ENCODE measurements around the gene GALK2.
A peak's percentile ranks its signal among the peaks of the same experiment; 100 is the strongest.

GALK2 gene

DNA sequence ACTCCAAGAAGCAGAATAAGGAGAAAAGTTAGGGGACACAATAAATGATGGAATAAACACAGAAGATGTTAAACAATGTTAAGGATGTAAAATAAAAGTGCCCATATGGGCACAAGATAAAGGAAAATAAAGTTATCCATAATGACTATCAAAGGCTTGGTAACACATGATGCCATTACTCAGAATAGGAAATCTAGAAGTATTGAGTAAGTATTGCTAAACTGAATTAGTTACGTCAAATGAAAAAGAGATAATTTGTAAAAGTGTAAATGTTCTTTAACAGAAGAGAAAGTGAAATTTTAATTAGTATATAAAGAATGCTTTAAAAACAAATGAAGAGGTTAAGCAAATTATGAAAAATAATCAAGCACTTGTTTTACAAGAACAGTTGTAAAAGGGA, 21.3 kb upstream of the GALK2 start:
- H3K9ac ChIP-seq (ENCODE audit: low read length): no peak overlapping the region

DNA sequence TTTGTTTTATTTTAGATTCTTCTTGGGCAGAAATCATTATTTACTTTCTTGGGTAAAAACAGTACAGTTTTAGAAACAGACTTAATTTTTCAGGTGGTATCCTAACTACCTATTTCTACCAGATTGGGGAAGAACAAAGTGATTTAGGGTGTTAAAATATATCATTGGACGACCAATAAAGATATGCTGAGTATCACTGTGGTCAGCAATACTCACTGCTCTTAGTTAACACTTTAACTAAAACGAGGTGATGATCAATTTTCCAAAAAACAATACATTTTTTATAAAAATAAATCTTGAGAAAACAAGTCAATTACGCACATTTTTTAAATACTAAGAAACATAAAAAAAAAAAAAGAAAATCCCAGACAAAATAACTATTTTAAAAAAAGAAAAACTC, 18.2 kb upstream of the GALK2 start:
- H3K4me3 ChIP-seq (ENCODE audit: low read depth, low read length, poor library complexity, severe bottlenecking): no peak overlapping the region
- TF ChIP-seq, protein P1, sequence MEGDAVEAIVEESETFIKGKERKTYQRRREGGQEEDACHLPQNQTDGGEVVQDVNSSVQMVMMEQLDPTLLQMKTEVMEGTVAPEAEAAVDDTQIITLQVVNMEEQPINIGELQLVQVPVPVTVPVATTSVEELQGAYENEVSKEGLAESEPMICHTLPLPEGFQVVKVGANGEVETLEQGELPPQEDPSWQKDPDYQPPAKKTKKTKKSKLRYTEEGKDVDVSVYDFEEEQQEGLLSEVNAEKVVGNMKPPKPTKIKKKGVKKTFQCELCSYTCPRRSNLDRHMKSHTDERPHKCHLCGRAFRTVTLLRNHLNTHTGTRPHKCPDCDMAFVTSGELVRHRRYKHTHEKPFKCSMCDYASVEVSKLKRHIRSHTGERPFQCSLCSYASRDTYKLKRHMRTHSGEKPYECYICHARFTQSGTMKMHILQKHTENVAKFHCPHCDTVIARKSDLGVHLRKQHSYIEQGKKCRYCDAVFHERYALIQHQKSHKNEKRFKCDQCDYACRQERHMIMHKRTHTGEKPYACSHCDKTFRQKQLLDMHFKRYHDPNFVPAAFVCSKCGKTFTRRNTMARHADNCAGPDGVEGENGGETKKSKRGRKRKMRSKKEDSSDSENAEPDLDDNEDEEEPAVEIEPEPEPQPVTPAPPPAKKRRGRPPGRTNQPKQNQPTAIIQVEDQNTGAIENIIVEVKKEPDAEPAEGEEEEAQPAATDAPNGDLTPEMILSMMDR (IDR thresholded peaks at IDR 0.05; ENCODE audit: low read length): no peak
- no peak for TF ChIP-seq EZH2 (IDR thresholded peaks at IDR 0.05; ENCODE audit: borderline replicate concordance, low read length)
- no peaks in the 10 kb centered on the region for H3K9me2 ChIP-seq (ENCODE audit: low read depth, low read length)
- H3K79me2 ChIP-seq (ENCODE audit: insufficient read depth, low read length): peaks cover 91% of the 10 kb centered on the region
- no peak overlapping the region for H3K27ac ChIP-seq (ENCODE audit: low read depth, low read length, poor library complexity, severe bottlenecking)
- peaks cover 22% of the 10 kb centered on the region for H3K36me3 ChIP-seq (ENCODE audit: insufficient read depth, low read length)
- H3K9ac ChIP-seq (ENCODE audit: low read length): no peak overlapping the region
- H4K20me1 ChIP-seq (ENCODE audit: insufficient read depth, low read length): peaks cover 4% of the 10 kb centered on the region; the same call in 1 of the 2 replicates
- peaks cover 44% of the 10 kb centered on the region for H3K4me1 ChIP-seq (ENCODE audit: insufficient read depth, low read length, severe bottlenecking)
- no peaks in the 10 kb centered on the region for H3K9me3 ChIP-seq (ENCODE audit: low read length)
- 0 out of 2 replicates have a peak, but pooled peaks cover 5% of the 10 kb centered on the region for H3F3A ChIP-seq (ENCODE audit: insufficient read depth, low read length)
- no peak overlapping the region for H3K4me2 ChIP-seq (ENCODE audit: low read length)
- no peak overlapping the region for H2AFZ ChIP-seq (ENCODE audit: low read length)
- H3K27me3 ChIP-seq (ENCODE audit: insufficient read depth, low read length): no peaks in the 10 kb centered on the region

More for the DNA sequence above, 21.3 kb upstream of the GALK2 start:
- Histone ChIP-seq H3K27me3 (ENCODE audit: insufficient read depth, low read length) (no peaks in the 10 kb centered on the region), H3K27ac (ENCODE audit: low read depth, low read length, poor library complexity, severe bottlenecking) (no peak overlapping the region), H3K9me3 (ENCODE audit: low read length) (no peaks in the 10 kb centered on the region), H3K36me3 (ENCODE audit: insufficient read depth, low read length) (peaks cover 35% of the 10 kb centered on the region), H3K4me3 (ENCODE audit: low read depth, low read length, poor library complexity, severe bottlenecking) (no peak overlapping the region), H3K9me2 (ENCODE audit: low read depth, low read length) (no peaks in the 10 kb centered on the region), H4K20me1 (ENCODE audit: insufficient read depth, low read length) (peaks cover 10% of the 10 kb centered on the region; the same call in 1 of the 2 replicates), H2AFZ (ENCODE audit: low read length) (no peak overlapping the region), H3F3A (ENCODE audit: insufficient read depth, low read length) (no peaks in the 10 kb centered on the region), H3K4me1 (ENCODE audit: insufficient read depth, low read length, severe bottlenecking) (peaks cover 30% of the 10 kb centered on the region), H3K4me2 (ENCODE audit: low read length) (no peak overlapping the region), H3K79me2 (ENCODE audit: insufficient read depth, low read length) (peaks cover 97% of the 10 kb centered on the region)
- TF ChIP-seq, protein P1 (IDR thresholded peaks at IDR 0.05; ENCODE audit: low read length): no peak
- no peak for TF ChIP-seq EZH2 (IDR thresholded peaks at IDR 0.05; ENCODE audit: borderline replicate concordance, low read length)

DNA sequence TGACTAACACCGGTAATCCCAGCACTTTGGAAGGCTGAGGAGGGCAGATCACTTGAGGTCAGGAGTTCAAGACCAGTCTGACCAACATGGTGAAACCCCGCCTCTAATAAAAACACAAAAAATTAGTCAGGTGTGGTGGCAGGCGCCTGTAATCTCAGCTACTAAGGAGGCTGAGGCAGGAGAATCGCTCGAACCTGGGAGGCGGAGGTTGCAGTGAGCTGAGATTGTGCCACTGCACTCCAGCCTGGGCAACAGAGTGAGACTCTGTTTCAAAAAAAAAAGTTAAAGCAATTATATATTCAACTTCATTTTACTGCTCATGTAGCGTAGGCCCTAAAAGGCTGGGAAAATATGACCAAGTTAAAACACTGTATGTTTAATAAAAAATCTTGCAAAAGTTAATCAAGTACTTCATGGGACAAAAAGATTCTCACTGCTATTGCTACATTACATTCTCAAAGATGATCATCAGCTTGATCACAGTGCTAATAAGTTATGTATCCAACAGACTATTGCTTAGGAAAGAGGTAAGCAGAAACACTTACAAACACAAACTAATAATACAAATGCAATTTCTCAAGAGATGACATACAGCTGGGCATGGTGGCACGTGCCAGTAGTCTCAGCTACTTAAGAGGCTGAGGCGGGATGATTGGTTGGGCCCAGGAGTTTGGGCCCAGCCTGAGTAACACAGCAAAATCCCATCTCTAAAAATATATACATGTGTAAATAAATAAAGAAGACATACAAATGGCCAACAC, 17.3 kb upstream of the GALK2 start:
- H3K9ac ChIP-seq (ENCODE audit: low read length): no peak overlapping the region
- H3K79me2 ChIP-seq (ENCODE audit: insufficient read depth, low read length): peaks cover 82% of the 10 kb centered on the region
- H3K4me3 ChIP-seq (ENCODE audit: low read depth, low read length, poor library complexity, severe bottlenecking): no peak overlapping the region
- H3K9me3 ChIP-seq (ENCODE audit: low read length): no peaks in the 10 kb centered on the region
- H4K20me1 ChIP-seq (ENCODE audit: insufficient read depth, low read length): peaks cover 2% of the 10 kb centered on the region; the same call in 1 of the 2 replicates
- H2AFZ ChIP-seq (ENCODE audit: low read length): no peak overlapping the region
- H3K36me3 ChIP-seq (ENCODE audit: insufficient read depth, low read length): peaks cover 22% of the 10 kb centered on the region
- H3K27me3 ChIP-seq (ENCODE audit: insufficient read depth, low read length): no peaks in the 10 kb centered on the region
- H3K4me1 ChIP-seq (ENCODE audit: insufficient read depth, low read length, severe bottlenecking): peaks cover 41% of the 10 kb centered on the region
- TF ChIP-seq, protein P1 (IDR thresholded peaks at IDR 0.05; ENCODE audit: low read length): no peak
- TF ChIP-seq EZH2 (IDR thresholded peaks at IDR 0.05; ENCODE audit: borderline replicate concordance, low read length): no peak
- H3K27ac ChIP-seq (ENCODE audit: low read depth, low read length, poor library complexity, severe bottlenecking): no peak overlapping the region
- H3F3A ChIP-seq (ENCODE audit: insufficient read depth, low read length): 0 out of 2 replicates have a peak, but pooled peaks cover 5% of the 10 kb centered on the region
- H3K9me2 ChIP-seq (ENCODE audit: low read depth, low read length): no peaks in the 10 kb centered on the region
- H3K4me2 ChIP-seq (ENCODE audit: low read length): 0 out of 2 replicates have a peak overlapping the region, but pooled peaks have one; percentile 98

All from OCI-LY1 (cell line).